Thyroid gland (tissue), 4 donors: ENCODE data around the gene PHF21A. TPM values are rescaled to one million over a fixed set of nuclear protein-coding genes. Genes with fewer than 3 reads are reported as not detected.
A peak's percentile ranks its signal among the peaks of the same experiment; 100 is the strongest.

ENCODE experiments used
- DNase-seq, 2 donors: peaks; one replicate each; pipeline ENCODE4 v3.0.0-alpha.2; 2019
- H3K27ac ChIP-seq, 3 donors: fragments of 200-600 bp; sonication (generic); 1 replicate in 2 of 3; 2 replicates in 1 of 3; pipeline ENCODE4 v1.5.1; 2016 to 2019; ENCODE audit warnings: mild to moderate bottlenecking in 1 of 3, moderate library complexity in 1 of 3
- H3K27me3 ChIP-seq: fragments of 200-600 bp; sonication (generic); one replicate; pipeline ENCODE4 v1.5.1; 2019
- H3K36me3 ChIP-seq, 2 donors: fragments of 200-600 bp; sonication (generic); one replicate each; pipeline ENCODE4 v1.5.1; 2016 to 2019
- H3K4me1 ChIP-seq, 2 donors: fragments of 200-600 bp; sonication (generic); one replicate each; pipeline ENCODE4 v1.5.1; 2017 to 2019
- H3K4me3 ChIP-seq, 3 donors: fragments of 200-600 bp; sonication (generic); replicated peaks in 1 of 3; 1 replicate in 2 of 3; 2 replicates in 1 of 3; pipeline ENCODE4 v1.5.1; 2016; ENCODE audit warnings: mild to moderate bottlenecking in 1 of 3
- H3K9me3 ChIP-seq: fragments of 200-600 bp; sonication (generic); one replicate; pipeline ENCODE4 v1.5.1; 2017
- CTCF ChIP-seq, 6 experiments: fragments of 200-600 bp in 3 of 6; fragments of 450-650 bp in 3 of 6; sonication (generic) in 3 of 6; IDR thresholded peaks; one replicate each; pipeline ENCODE4 v1.5.1; 2016 to 2019; ENCODE audit warnings: antibody characterized with exemption in 6 of 6, mild to moderate bottlenecking in 2 of 6, inconsistent platforms in 1 of 6, moderate library complexity in 1 of 6
- POLR2A ChIP-seq, 2 donors: fragments of 450-650 bp; IDR thresholded peaks; one replicate each; pipeline ENCODE4 v1.6.1; 2017; ENCODE audit warnings: antibody characterized with exemption in 2 of 2, mild to moderate bottlenecking in 2 of 2, moderate library complexity in 1 of 2
- WGBS, 2 donors: methylation state at CpG; one replicate each; pipeline ENCODE4 v1.1.5; 2017; 5-methylcytosine and 5-hydroxymethylcytosine counted together
- intact Hi-C: fragments of 100-400 bp; cut with DNase I; formaldehyde crosslinking; loops from one replicate; pipeline ENCODE4 v1.15.1; 2023
- total RNA-seq, 4 donors: library from RNA; depleted of rRNA; stranded (reverse); fragments of >200 nt; gene quantifications; one replicate each; pipeline ENCODE4 v1.2.3, GENCODE V29; 2016

PHF21A gene
- total RNA-seq, 4 donors from 2014 or later = 26.2 to 95.7 (median 64.0) TPM

GRCh38 chr11:46072172-46072964, 48.9 kb downstream of the PHF21A start:
- H3K27ac ChIP-seq = peak overlapping the region in 2 of 3 donors; percentile 46 to 47
- no peak overlapping the region for H3K4me3 ChIP-seq
- no peaks in the 10 kb centered on the region for H3K27me3 ChIP-seq
- TF ChIP-seq POLR2A (IDR thresholded peaks at IDR 0.05) (no peak), CTCF (IDR thresholded peaks at IDR 0.05) (no peak)
- no peaks in the 10 kb centered on the region for H3K9me3 ChIP-seq
- H3K4me1 ChIP-seq = peaks cover 9 to 23% of the 10 kb centered on the region in 2 donors
- 57 to 66% methylated on average over 4 of the region's 4 CpGs for WGBS, 2 donors
- no peaks in the 10 kb centered on the region for H3K36me3 ChIP-seq
- no peak for DNase-seq
- intact Hi-C loops = no loop called here

GRCh38 chr11:46071091-46071490, 50.2 kb downstream of the PHF21A start:
- peaks cover 14 to 24% of the 10 kb centered on the region in 2 donors for H3K4me1 ChIP-seq
- peak overlapping the region in 2 of 3 donors; percentile 46 to 48 for H3K27ac ChIP-seq
- H3K4me3 ChIP-seq = no peak overlapping the region
- intact Hi-C loops = no loop called here
- WGBS, 2 donors = 33 to 53% methylated on average over 1 of the region's 1 CpG
- DNase-seq = peak; percentile 63 to 68
- no peaks in the 10 kb centered on the region for H3K27me3 ChIP-seq
- TF ChIP-seq POLR2A (IDR thresholded peaks at IDR 0.05) (no peak), CTCF (IDR thresholded peaks at IDR 0.05) (no peak)
- H3K9me3 ChIP-seq = no peaks in the 10 kb centered on the region
- no peaks in the 10 kb centered on the region for H3K36me3 ChIP-seq

GRCh38 chr11:46069595-46069994, 51.7 kb downstream of the PHF21A start:
- no peak for TF ChIP-seq CTCF (IDR thresholded peaks at IDR 0.05)
- no peak for TF ChIP-seq POLR2A (IDR thresholded peaks at IDR 0.05)
- H3K27me3 ChIP-seq = no peaks in the 10 kb centered on the region
- peaks cover 18 to 29% of the 10 kb centered on the region in 2 donors for H3K4me1 ChIP-seq
- no peak for DNase-seq
- no peak overlapping the region for H3K27ac ChIP-seq
- H3K4me3 ChIP-seq = no peak overlapping the region
- intact Hi-C loops = no loop called here
- 95 to 96% methylated on average over 3 of the region's 3 CpGs for WGBS, 2 donors
- no peaks in the 10 kb centered on the region for H3K9me3 ChIP-seq
- no peaks in the 10 kb centered on the region for H3K36me3 ChIP-seq

- Histone ChIP-seq H3K27ac (peak overlapping the region in 1 of 3 donors; percentile 20), H3K27me3 (no peaks in the 10 kb centered on the region), H3K9me3 (no peaks in the 10 kb centered on the region), H3K36me3 (no peaks in the 10 kb centered on the region), H3K4me3 (no peak overlapping the region), H3K4me1 (peaks cover 13% of the 10 kb centered on the region in 2 donors)
- DNase-seq = peak; percentile 51 to 58
- WGBS, 2 donors = 56 to 68% methylated on average over 4 of the region's 4 CpGs
- no peak for TF ChIP-seq CTCF (IDR thresholded peaks at IDR 0.05)
- intact Hi-C loops = no loop called here
Measured at GRCh38 chr11:46066335-46066734, 54.9 kb downstream of the PHF21A start.

GRCh38 chr11:46065681-46066080, 55.6 kb downstream of the PHF21A start:
- H3K27me3 ChIP-seq = no peaks in the 10 kb centered on the region
- 97 to 98% methylated on average over 3 of the region's 3 CpGs for WGBS, 2 donors
- no peak overlapping the region for H3K4me3 ChIP-seq
- no peaks in the 10 kb centered on the region for H3K36me3 ChIP-seq
- TF ChIP-seq CTCF (IDR thresholded peaks at IDR 0.05) (no peak), POLR2A (IDR thresholded peaks at IDR 0.05) (no peak)
- no peak for DNase-seq
- H3K27ac ChIP-seq = peak overlapping the region in 1 of 3 donors; percentile 20
- H3K4me1 ChIP-seq = peaks cover 10 to 11% of the 10 kb centered on the region in 2 donors
- H3K9me3 ChIP-seq = no peaks in the 10 kb centered on the region
- intact Hi-C loops = no loop called here
